BJ (cell line): ENCODE data around the gene WBP1. TPM values are rescaled to one million over a fixed set of nuclear protein-coding genes. Genes with fewer than 3 reads are reported as not detected.

Source experiments
- CTCF ChIA-PET: fragments of 350-600 bp; formaldehyde crosslinking; extraction: SDS; loops from one replicate; lab custom pipeline; 2021; ENCODE audit warnings: antibody characterized with exemption, inconsistent platforms; lab: Yijun Ruan, JAX
- POLR2A ChIA-PET: fragments of 300-600 bp; sonication (Branson Sonifier 250); formaldehyde crosslinking; extraction: SDS; loops from one replicate; lab custom pipeline; 2021; ENCODE audit warnings: antibody characterized with exemption; lab: Charles Lee
- DNase-seq: peaks from one replicate; pipeline ENCODE4 v3.0.0-alpha.2; 2011; ENCODE audit warnings: low read depth
- H3K27me3 ChIP-seq: 2 replicates; pipeline ENCODE4 v1.6.0; 2011; ENCODE audit warnings: low read length; ENCODE audit not compliant: control insufficient read depth, insufficient read depth
- H3K36me3 ChIP-seq: 2 replicates; pipeline ENCODE4 v1.5.1; 2011; ENCODE audit warnings: low read length; ENCODE audit not compliant: control insufficient read depth, insufficient read depth
- H3K4me3 ChIP-seq: 2 replicates; pipeline ENCODE4 v1.5.1; 2011; ENCODE audit warnings: low read depth, mild to moderate bottlenecking, control low read depth, low read length
- polyA plus RNA-seq: library from polyadenylated mRNA; depleted of rRNA; stranded (reverse); fragments of >200 nt; gene quantifications from 2 replicates; pipeline ENCODE4 v1.2.3, GENCODE V29; 2011
- TF ChIP-seq, protein P1 (sequence below): IDR thresholded peaks from 2 replicates; pipeline ENCODE4 v1.5.1; 2011; ENCODE audit warnings: low read depth, mild to moderate bottlenecking, control low read depth, inconsistent platforms, low read length, moderate library complexity; ENCODE audit not compliant: insufficient read depth

Gene WBP1
- polyA plus RNA-seq, 1 experiment: 92.0 TPM

DNA sequence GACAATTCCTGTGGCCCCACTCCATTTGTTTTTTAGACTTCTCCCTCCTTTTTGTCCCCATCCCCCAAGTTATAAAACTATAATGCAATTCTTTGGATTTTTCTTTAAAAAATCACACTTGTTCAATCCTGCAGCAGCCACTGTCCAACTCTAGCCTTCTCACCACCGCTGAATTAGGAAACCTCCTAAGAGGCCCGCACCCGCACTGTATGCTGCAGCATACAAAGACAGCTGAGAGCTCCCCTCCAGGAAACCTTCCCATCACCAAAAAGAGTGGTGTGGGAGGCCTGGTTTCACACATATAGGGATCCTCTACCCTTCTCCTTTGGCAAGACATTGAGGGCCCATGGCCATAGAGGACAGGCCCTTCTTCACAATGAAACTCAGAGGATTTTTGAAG is 46.4 kb downstream of the WBP1 start:
- ChIA-PET POLR2A (no interaction called here), CTCF (interaction anchor here (1.8 to 2.5 kb wide), 2 partner anchors 22 to 170 kb away, joined by 5 to 12 read pairs; partner anchors contain the start of genes CCDC142 and TTC31)
- DNase-seq: no peak

DNA sequence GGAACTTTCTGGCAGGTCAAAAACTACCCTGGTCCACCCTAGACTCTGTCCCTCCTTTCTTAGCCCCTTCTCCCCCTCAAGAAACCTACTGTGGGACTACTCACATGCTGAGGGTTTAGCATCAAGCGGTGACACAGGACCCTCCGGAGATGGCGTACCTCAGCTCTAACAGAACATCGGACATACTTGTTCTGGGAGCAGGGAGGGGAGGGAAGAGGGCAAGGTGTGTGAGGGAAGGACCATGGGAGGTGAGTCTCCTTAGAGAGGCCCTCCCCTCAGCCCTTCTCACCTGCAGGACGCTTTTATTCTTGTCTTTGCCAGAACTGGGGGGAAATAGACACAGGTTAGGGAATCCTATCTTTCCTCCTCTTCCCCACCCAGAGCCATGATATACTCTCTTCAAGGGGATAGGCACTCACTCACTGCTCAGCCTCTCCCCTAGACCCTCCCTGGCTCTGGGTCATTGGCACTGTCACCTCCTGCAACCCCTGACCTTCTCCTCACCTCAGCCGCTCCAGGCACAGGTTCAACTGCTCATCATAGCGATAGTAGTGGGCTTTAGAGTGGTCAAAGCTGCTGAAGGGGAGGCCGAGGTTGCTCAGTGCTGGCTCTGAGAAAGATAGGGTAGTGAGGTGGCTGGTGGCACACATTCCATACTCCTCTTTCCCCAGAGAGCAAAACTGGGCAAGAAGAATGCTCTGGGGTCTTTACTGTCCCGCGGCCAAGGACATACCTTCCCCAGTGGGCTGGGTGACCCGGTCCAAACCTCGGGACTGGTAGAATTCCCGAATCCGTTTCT is 47.4 kb downstream of the WBP1 start:
- 0 out of 2 replicates have a peak, but pooled peaks cover under 1% of the 10 kb centered on the region for H3K27me3 ChIP-seq
- ChIA-PET POLR2A (no interaction called here), CTCF (interaction anchor here (1.0 to 3.1 kb wide), 4 partner anchors 15 to 84 kb away, joined by 4 to 12 read pairs (median 8); partner anchors contain the start of genes CCDC142 and TTC31)
- TF ChIP-seq, protein P1, sequence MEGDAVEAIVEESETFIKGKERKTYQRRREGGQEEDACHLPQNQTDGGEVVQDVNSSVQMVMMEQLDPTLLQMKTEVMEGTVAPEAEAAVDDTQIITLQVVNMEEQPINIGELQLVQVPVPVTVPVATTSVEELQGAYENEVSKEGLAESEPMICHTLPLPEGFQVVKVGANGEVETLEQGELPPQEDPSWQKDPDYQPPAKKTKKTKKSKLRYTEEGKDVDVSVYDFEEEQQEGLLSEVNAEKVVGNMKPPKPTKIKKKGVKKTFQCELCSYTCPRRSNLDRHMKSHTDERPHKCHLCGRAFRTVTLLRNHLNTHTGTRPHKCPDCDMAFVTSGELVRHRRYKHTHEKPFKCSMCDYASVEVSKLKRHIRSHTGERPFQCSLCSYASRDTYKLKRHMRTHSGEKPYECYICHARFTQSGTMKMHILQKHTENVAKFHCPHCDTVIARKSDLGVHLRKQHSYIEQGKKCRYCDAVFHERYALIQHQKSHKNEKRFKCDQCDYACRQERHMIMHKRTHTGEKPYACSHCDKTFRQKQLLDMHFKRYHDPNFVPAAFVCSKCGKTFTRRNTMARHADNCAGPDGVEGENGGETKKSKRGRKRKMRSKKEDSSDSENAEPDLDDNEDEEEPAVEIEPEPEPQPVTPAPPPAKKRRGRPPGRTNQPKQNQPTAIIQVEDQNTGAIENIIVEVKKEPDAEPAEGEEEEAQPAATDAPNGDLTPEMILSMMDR: no peak
- no peak for DNase-seq
- 0 out of 2 replicates have a peak overlapping the region, but pooled peaks have one; percentile 1 for H3K4me3 ChIP-seq
- H3K36me3 ChIP-seq: peaks cover 11% of the 10 kb centered on the region

More for the DNA sequence above, 46.4 kb downstream of the WBP1 start:
- TF ChIP-seq, protein P1: no peak
- peaks cover 11% of the 10 kb centered on the region for H3K36me3 ChIP-seq
- H3K27me3 ChIP-seq: peaks cover 7% of the 10 kb centered on the region
- no peak overlapping the region for H3K4me3 ChIP-seq

GRCh38 chr2:74507145-74507925 is 49.1 kb downstream of the WBP1 start, which contains the start of gene PCGF1:
TSS of gene PCGF1 (minus strand) at chr2:74507695. CDS start at chr2:74507668, 27 bp downstream.
- ChIA-PET POLR2A (no interaction called here), CTCF (interaction anchor here (1.0 to 3.1 kb wide), 6 partner anchors 11 to 82 kb away, joined by 3 to 8 read pairs (median 4); no protein-coding TSS in a partner anchor)
- H3K27me3 ChIP-seq: peaks cover 1% of the 10 kb centered on the region; the same call in 1 of the 2 replicates
- peak; percentile 91 for DNase-seq
- H3K36me3 ChIP-seq: peaks cover 11% of the 10 kb centered on the region
- peak within 1 kb of the TSS; percentile 95 for H3K4me3 ChIP-seq
- TF ChIP-seq, protein P1: peak; percentile 57

- Histone ChIP-seq H3K36me3 (peaks cover 11% of the 10 kb centered on the region), H3K4me3 (peak overlapping the region; percentile 95), H3K27me3 (peaks cover 6% of the 10 kb centered on the region)
- POLR2A ChIA-PET: no interaction called here
- no peak for DNase-seq
- TF ChIP-seq, protein P1: no peak
- CTCF ChIA-PET: interaction anchor here (1.0 to 3.1 kb wide), 5 partner anchors 10 to 81 kb away, joined by 3 to 8 read pairs (median 5); no protein-coding TSS in a partner anchor
Observed at GRCh38 chr2:74507926-74508520, 49.8 kb downstream of the WBP1 start.
